Measurements from ENCODE around the gene ADM. TPM values are rescaled to one million over a fixed set of nuclear protein-coding genes. Genes with fewer than 3 reads are reported as not detected.

The ADM gene
- total RNA-seq, 2 experiments from 2014 or later, result 1.5 to 1.8 TPM

- peaks cover 20% of the 10 kb centered on the region for H3K4me1 ChIP-seq (ENCODE audit: insufficient read depth, low read length)
- no peak overlapping the region for H3K4me3 ChIP-seq (ENCODE audit: low read length)
- H3K4me3 Mint-ChIP-seq, result peak overlapping the region; percentile 7
- intact Hi-C loops (cut with DNase I, micrococcal nuclease), result loop anchor here in 1 of 2 experiments (5.0 to 10.0 kb wide), 4 partner anchors 165 to 1375 kb away; partner anchors contain the start of genes AKIP1 and AMPD3
- ATAC-seq (ENCODE audit: poor library complexity), result no peak
- peaks cover 0 to 3% of the 10 kb centered on the region in 2 experiments for H3K9me3 ChIP-seq (ENCODE audit: control insufficient read depth in 1 of 2, insufficient read depth in 1 of 2, low read length in 2 of 2)
- H3K27me3 Mint-ChIP-seq, result peaks cover 8% of the 10 kb centered on the region
- no peaks in the 10 kb centered on the region for H3K9me3 Mint-ChIP-seq
- POLR2A ChIA-PET, result no interaction called here
- TF ChIP-seq CTCF (IDR thresholded peaks at IDR 0.05), result no peak
- no peaks in the 10 kb centered on the region for H3K36me3 ChIP-seq (ENCODE audit: insufficient read depth, low read length)
- DNase-seq, result peak in 1 of 14 experiments; percentile 16
- no peak overlapping the region for H3K27ac ChIP-seq (ENCODE audit: low read depth in 1 of 2, low read length in 2 of 2)
- peaks cover 5 to 8% of the 10 kb centered on the region in 2 experiments for H3K27me3 ChIP-seq (ENCODE audit: control insufficient read depth in 1 of 2, insufficient read depth in 2 of 2, low read length in 2 of 2)
- H3K27ac Mint-ChIP-seq, result no peak overlapping the region
- CTCF ChIA-PET, result no interaction called here
- H3K4me1 Mint-ChIP-seq (ENCODE audit: low read depth), result peaks cover 18% of the 10 kb centered on the region
- H3K36me3 Mint-ChIP-seq (ENCODE audit: low read depth), result peaks cover 1% of the 10 kb centered on the region
Observed at GRCh38 chr11:10289765-10290380, 15.0 kb upstream of the ADM start.

- Mint-ChIP-seq H3K27me3 (peaks cover 28% of the 10 kb centered on the region), H3K4me1 (ENCODE audit: low read depth) (peaks cover 28% of the 10 kb centered on the region), H3K27ac (no peak overlapping the region), H3K9me3 (no peaks in the 10 kb centered on the region), H3K4me3 (peak overlapping the region; percentile 84), H3K36me3 (ENCODE audit: low read depth) (peaks cover 4% of the 10 kb centered on the region)
- no peak for TF ChIP-seq CTCF (IDR thresholded peaks at IDR 0.05)
- intact Hi-C loops (cut with DNase I, micrococcal nuclease), result loop anchor here in 1 of 2 experiments (5.0 to 10.0 kb wide), 4 partner anchors 163 to 1377 kb away; partner anchors contain the start of genes AKIP1 and AMPD3
- ChIA-PET CTCF (interaction anchor here (0.7 to 1.4 kb wide), 2 partner anchors 16 to 1634 kb away, joined by 3 to 4 read pairs; no protein-coding TSS in a partner anchor), POLR2A (interaction anchor here (1.1 to 1.2 kb wide), 2 partner anchors 11 to 14 kb away, joined by 3 to 6 read pairs; no protein-coding TSS in a partner anchor)
- Histone ChIP-seq H3K36me3 (ENCODE audit: insufficient read depth, low read length) (no peaks in the 10 kb centered on the region), H3K9me3 (ENCODE audit: control insufficient read depth in 1 of 2, insufficient read depth in 1 of 2, low read length in 2 of 2) (peaks cover 0 to 3% of the 10 kb centered on the region in 2 experiments), H3K27me3 (ENCODE audit: control insufficient read depth in 1 of 2, insufficient read depth in 2 of 2, low read length in 2 of 2) (peaks cover 5 to 23% of the 10 kb centered on the region in 2 experiments), H3K4me1 (ENCODE audit: insufficient read depth, low read length) (peaks cover 24% of the 10 kb centered on the region), H3K27ac (ENCODE audit: low read depth in 1 of 2, low read length in 2 of 2) (no peak overlapping the region), H3K4me3 (ENCODE audit: low read length) (no peak overlapping the region)
- ATAC-seq (ENCODE audit: poor library complexity) (no peak), DNase-seq (no peak)
Observed at GRCh38 chr11:10291801-10292638, 12.9 kb upstream of the ADM start.

GRCh38 chr11:10293423-10294289, 11.2 kb upstream of the ADM start, which contains the start of gene SBF2:
SBF2 (minus strand) TSS chr11:10294219; CDS start chr11:10294069, 150 bp downstream.
- H3K4me3 Mint-ChIP-seq, result peak within 1 kb of the TSS; percentile 89
- Histone ChIP-seq H3K36me3 (ENCODE audit: insufficient read depth, low read length) (no peaks in the 10 kb centered on the region), H3K9me3 (ENCODE audit: control insufficient read depth in 1 of 2, insufficient read depth in 1 of 2, low read length in 2 of 2) (peaks cover 0 to 3% of the 10 kb centered on the region in 2 experiments), H3K27ac (ENCODE audit: low read depth in 1 of 2, low read length in 2 of 2) (no peak within 1 kb of the TSS), H3K4me3 (ENCODE audit: low read length) (peak within 1 kb of the TSS; percentile 65), H3K27me3 (ENCODE audit: control insufficient read depth in 1 of 2, insufficient read depth in 2 of 2, low read length in 2 of 2) (peaks cover 5 to 23% of the 10 kb centered on the region in 2 experiments), H3K4me1 (ENCODE audit: insufficient read depth, low read length) (peaks cover 34% of the 10 kb centered on the region)
- POLR2A ChIA-PET, result interaction anchor here (1.1 to 1.2 kb wide), 2 partner anchors 9 to 12 kb away, joined by 3 to 6 read pairs; no protein-coding TSS in a partner anchor
- peaks cover 4% of the 10 kb centered on the region for H3K36me3 Mint-ChIP-seq (ENCODE audit: low read depth)
- CTCF ChIA-PET, result no interaction called here
- TF ChIP-seq CTCF (IDR thresholded peaks at IDR 0.05), result no peak
- peak within 1 kb of the TSS; percentile 67 for H3K27ac Mint-ChIP-seq
- DNase-seq (peak; percentile 60 to 91 (median 76)), ATAC-seq (ENCODE audit: poor library complexity) (peak; percentile 70)
- intact Hi-C loops (cut with DNase I, micrococcal nuclease), result loop anchor here in 1 of 2 experiments (5.0 to 10.0 kb wide), 4 partner anchors 161 to 1379 kb away; partner anchors contain the start of genes AKIP1 and AMPD3
- H3K9me3 Mint-ChIP-seq, result no peaks in the 10 kb centered on the region
- peaks cover 33% of the 10 kb centered on the region for H3K27me3 Mint-ChIP-seq
- peaks cover 37% of the 10 kb centered on the region for H3K4me1 Mint-ChIP-seq (ENCODE audit: low read depth)
